ENCODE results near the gene ADGRG6.

DNA sequence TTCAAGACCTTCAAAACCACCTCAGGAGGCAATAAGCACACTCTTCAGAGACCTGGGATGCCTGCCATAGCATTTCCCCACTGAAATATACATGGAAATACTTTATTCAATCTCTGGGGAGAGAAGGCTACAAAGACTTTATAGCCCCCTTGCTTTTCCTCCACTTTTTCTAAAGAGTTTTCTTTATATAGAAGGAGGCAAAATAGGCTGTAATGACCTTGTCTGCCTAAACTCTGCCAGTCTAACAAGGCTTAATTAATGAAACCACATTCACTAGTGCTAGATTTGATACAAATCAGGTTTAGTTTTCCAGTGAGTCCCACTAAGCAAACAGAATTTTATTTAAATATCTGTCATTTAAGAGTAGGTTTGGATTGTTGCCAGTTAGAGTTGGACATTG, 114.9 kb downstream of the ADGRG6 start:
- TF ChIP-seq POLR2AphosphoS5 (IDR thresholded peaks at IDR 0.05): no peak
- TF ChIP-seq, protein P1, sequence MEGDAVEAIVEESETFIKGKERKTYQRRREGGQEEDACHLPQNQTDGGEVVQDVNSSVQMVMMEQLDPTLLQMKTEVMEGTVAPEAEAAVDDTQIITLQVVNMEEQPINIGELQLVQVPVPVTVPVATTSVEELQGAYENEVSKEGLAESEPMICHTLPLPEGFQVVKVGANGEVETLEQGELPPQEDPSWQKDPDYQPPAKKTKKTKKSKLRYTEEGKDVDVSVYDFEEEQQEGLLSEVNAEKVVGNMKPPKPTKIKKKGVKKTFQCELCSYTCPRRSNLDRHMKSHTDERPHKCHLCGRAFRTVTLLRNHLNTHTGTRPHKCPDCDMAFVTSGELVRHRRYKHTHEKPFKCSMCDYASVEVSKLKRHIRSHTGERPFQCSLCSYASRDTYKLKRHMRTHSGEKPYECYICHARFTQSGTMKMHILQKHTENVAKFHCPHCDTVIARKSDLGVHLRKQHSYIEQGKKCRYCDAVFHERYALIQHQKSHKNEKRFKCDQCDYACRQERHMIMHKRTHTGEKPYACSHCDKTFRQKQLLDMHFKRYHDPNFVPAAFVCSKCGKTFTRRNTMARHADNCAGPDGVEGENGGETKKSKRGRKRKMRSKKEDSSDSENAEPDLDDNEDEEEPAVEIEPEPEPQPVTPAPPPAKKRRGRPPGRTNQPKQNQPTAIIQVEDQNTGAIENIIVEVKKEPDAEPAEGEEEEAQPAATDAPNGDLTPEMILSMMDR (IDR thresholded peaks at IDR 0.05 in 8 of 11, conservative IDR thresholded peaks at IDR 0.05 in 3 of 11): no peak
